Medulla oblongata (tissue), 1 donor: Measurements from ENCODE around the gene CTU1.

Experiments
- DNase-seq: peaks from one replicate; pipeline ENCODE4 v3.0.0-alpha.2; 2015; ENCODE audit errors: extremely low spot score

The CTU1 gene

GRCh38 chr19:51082611-51083010 lies 25.6 kb downstream of the CTU1 start, which contains the start of gene KLK14:
TSS of gene KLK14 (minus strand) at chr19:51082887. CDS start at chr19:51082614, 273 bp downstream.
- no peak for DNase-seq

DNA sequence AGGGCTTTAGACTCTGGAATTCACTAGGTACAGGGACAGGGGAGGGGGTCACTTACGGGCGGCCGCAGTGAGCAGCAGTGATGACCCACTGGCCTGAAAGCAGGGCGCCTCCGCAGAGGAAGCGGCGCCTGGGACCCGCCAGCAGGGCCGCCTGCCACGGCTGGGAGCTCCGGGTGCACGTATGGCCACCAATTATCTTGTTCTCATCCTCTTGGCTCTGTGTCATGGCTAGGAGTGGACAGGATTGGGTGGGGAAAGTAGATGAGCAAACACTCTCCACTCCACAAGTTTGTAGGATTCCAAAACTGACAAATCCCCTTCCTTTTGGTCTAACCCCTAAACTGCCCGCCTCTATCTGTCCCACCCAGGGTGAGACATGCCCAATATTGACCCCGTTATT lies 26.7 kb downstream of the CTU1 start:
- no peak for DNase-seq

- no peak for DNase-seq
Observed at GRCh38 chr19:51079481-51080110, 28.6 kb downstream of the CTU1 start.

DNA sequence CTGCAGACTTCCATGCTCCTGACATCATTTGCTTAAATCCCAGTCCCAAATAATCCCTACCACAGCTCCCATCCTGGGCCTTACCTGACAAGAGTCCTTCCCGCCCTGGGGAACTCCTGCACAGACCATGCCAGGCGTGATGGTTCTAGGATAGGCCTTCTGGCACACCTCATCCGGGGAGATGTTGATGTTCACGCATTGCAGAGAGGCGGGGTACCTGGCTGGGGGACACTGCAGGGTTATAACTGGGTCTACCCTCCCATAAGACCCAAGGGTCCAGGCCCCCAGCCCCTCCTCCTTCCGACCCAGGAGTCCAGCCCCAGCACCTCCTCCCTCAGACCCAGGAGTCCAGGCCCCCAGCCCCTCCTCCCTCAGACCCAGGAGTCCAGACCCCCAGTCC lies 29.5 kb downstream of the CTU1 start:
- no peak for DNase-seq

- DNase-seq: no peak
Observed at GRCh38 chr19:51078104-51078503, 30.1 kb downstream of the CTU1 start.

- DNase-seq: no peak
Observed at GRCh38 chr19:51076631-51077213, 31.5 kb downstream of the CTU1 start.

DNA sequence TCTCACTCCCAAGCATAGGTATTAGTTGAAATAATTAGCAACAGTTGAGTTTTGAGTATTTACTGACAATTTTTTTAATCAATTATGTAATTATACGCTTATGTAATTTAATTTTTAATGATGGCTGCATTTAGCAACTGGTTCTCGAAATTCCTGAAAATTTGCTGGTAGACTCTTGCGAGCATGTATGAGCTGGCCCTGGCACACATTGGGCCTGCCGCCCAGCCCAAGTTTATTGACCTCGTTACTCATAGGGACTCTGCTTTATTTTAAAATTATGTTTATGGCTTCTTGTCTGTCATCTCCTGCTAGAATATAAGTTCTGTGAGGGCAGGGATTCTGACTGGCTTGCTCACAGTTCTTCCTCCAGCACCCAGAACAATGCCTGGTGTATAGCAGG lies 32.2 kb downstream of the CTU1 start:
- DNase-seq: no peak

DNA sequence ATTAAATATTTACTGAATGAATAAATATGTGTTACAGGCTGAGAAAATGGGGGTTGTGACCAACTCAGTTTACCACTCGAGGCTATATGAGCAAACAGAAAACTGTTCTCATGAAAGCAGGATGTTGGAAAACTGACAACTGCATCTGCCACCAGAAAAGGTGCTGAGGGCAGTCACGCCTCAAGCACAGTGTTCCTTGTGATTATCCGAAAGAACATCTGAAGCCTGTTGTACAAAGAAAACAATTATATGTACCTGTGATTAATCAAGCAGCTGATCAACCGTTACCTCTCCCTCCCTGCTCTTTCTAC lies 37.2 kb downstream of the CTU1 start:
- DNase-seq: no peak

GRCh38 chr19:51070334-51071094 lies 37.7 kb downstream of the CTU1 start:
- DNase-seq: no peak

DNA sequence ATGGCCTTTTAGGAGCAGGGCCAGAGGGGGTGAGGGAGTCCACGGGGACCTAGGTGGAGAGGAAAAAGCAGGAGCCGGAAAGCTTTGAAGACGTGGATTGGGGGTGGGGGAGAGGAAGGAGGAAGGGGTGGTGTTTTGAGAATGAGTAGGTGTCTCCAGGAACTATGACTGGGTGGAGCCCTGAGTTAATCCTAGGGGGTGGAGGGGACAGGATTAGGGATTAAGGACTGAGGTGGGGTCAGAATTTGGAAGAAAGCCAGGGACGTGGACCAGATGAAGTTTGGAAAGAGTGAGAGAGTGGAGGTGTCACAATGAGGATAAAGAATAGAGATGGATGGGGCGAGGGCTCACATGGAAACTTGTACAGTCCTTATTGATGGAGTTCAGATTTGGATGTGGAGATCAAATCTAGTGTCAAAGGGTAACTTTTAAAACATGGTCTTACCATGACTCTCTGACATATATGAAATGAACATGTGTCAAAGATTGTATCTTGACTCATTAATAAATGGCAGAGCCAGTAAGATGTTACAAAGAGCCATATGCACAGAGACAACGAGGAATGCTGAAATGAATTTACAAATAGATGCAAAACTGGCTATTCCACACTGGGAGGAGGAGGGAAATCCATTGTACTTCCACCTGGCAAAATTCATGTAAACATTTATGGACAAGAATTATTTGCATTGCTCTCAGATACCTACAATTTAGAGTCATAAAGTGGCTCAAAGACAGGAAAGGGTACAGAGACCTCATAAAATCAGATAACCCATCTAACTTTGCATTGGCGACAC lies 41.6 kb downstream of the CTU1 start:
- no peak for DNase-seq

DNA sequence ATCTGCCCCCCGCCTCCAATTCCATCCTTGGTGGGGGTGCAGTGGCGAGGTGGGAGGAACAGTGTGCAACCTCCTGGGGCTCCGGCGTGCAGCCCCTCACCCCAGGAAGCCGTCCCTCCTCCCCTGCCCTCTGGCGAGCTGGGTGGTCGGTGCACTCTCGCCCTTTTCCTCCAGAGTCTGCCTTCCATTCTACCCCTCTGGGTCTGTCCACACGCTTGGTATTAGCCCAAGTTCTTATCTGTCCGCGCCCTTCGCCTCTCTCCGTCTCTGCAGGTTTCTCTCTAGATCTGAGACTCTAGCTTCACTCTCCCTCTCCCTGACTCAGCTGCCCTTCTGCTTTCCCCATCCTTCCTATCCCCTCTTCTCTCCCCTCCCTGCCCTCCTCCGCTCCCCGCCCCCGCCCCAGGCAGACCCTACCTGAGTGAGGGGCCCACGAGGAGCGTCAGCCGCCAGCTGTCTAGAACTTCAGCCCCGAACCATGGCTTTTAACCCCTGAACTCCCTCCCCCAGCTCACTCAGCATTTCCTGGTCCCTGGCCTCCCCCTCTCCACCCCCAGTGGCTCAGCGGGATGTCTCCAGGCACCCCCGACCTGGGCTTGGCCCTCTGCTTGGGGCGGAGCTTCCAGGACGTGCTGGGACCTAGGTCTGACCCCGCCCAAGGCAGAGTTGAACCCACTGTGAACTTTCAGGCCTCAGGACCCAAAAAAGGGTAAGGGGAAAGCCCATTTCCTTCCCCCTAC lies 42.8 kb downstream of the CTU1 start:
- DNase-seq: no peak

DNA sequence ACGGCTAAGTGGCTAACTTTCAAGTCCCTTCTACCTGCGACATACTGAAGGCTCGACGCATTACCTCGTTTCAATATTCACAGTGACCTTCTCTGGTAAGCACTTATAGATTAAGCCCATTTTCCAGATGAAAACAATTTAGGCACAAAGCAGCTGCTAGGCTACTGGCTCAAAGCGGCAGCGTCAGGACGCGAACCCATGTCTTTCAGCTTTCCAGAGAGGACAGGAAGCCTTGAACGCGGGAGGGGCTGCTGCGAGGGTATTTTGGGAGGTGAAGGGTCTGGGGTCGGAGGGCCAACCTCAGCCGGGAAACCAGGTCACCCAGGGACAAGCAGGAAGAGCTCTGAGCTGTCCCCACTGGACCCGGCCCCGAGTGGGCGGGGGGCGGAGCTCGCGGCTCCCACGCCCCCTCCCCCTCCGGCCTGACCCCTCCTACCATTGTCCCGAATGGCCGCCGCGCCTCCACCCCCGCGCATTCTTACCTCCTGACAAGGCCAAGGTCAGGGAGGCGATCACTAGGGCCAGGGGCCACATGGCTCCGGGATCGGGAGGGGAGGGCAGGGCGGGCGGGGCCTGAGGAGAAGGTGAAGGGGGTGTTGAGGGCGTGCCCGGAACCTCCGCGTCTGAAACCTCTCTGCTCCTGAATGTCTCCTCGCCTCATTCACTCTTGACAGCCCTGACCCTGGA lies 43.5 kb downstream of the CTU1 start, which contains the start of gene KLK13:
KLK13 (minus strand) TSS at position 559 of the 687 bp plus-strand sequence; CDS start at position 534, 25 bp downstream.
- DNase-seq: no peak

DNA sequence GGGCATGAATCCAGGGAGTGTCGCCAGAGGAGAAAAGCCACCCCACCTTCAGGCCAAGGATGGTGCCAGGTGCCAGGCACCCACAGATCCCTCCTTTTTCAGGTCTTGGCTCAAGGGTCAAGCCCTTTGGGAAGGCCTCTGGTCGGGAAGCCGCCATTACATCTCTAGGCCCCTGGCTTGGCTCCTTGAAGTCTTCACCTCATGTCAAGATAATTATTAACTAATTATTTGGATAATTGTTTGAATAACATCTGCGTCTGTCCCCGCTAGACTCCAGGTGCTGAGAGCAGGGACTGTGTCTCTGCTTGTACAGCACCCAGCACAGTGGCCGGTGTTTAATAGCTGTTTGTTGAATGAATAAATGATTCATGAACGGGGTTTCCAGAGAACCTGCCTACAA lies 44.5 kb downstream of the CTU1 start:
- no peak for DNase-seq

DNA sequence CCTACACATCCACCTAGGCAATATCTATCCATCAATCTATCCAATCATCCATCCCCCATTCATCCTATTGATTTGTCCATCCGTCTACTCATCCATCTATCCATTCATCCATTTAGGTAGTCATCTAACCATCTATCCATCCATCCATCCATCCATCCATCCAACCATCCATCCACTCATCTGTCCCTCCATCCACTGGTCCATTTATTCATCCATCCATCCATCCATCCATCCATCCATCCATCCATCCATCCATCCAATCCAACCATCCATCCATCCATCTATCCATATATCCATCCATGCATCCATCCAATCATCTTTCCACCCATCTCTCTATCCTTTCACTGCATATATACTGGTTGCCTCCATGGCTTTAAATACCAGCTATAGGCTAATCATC lies 47.2 kb downstream of the CTU1 start:
- no peak for DNase-seq

DNA sequence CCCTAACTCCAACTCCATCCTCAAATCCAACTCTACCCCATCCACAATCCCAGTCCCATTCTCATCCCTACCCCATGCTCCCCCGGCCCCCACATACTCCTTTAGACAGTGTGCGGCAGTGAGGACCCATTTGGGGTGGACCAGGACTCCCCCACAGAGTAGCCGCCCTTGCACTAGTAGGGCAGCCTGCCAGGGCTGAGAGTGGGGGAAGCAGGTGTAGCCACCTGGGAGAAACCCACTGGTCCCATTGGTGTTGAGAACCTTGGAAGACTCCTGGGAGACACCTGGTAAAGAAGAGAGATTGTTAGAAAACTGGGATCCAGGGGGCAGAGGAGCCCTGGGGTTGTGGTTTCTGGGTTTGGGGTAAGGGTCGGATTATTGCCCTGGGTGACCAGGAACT lies 47.9 kb downstream of the CTU1 start:
- DNase-seq: no peak

DNA sequence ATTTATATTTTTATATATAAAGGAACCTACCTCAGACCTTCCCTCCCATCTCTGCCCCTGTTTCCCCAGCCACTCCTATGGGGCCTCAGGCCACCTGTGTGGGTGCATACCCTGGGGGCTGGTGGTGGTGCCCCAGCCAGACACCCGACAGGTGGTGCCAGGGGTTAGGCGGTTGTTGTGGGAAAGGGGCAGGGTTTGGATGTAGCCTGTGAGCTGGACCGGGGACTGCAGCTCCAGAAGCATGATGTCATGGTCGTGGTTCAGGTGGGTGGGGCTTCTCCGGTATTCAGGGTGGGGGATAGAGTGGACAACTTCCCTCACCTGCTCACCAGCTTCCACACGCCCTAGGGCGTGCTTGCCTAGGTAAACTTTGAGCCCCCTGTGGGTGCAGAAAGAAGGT lies 48.5 kb downstream of the CTU1 start:
- DNase-seq: no peak

- DNase-seq: no peak
Observed at GRCh38 chr19:51055866-51056265, 52.3 kb downstream of the CTU1 start.
